GM18858 (cell line): ENCODE data around the gene ORAI3.

Source experiments
- ATAC-seq: cut with Tn5 transposase; IDR thresholded peaks from one replicate; pipeline ENCODE4 v1.9.1; 2021; ENCODE audit not compliant: unreplicated experiment

Gene ORAI3

GRCh38 chr16:30948667-30949649 lies at the start of gene ORAI3:
TSS of gene ORAI3 (plus strand) at chr16:30949068. CDS start at chr16:30949290, 222 bp downstream.
- peak; percentile 51 for ATAC-seq

GRCh38 chr16:30899794-30900193 lies 49.1 kb upstream of the ORAI3 start:
- no peak for ATAC-seq

GRCh38 chr16:30900588-30900987 lies 48.3 kb upstream of the ORAI3 start:
- no peak for ATAC-seq

- ATAC-seq = no peak
Observed at GRCh38 chr16:30901201-30902028, 47.5 kb upstream of the ORAI3 start.

GRCh38 chr16:30902029-30902972 lies 46.6 kb upstream of the ORAI3 start:
- no peak for ATAC-seq

GRCh38 chr16:30903002-30903401 lies 45.9 kb upstream of the ORAI3 start:
- ATAC-seq = no peak

- ATAC-seq = no peak
Observed at GRCh38 chr16:30903596-30903995, 45.3 kb upstream of the ORAI3 start.

- no peak for ATAC-seq
Observed at GRCh38 chr16:30904114-30904780, 44.6 kb upstream of the ORAI3 start.

- ATAC-seq = no peak
Observed at GRCh38 chr16:30907064-30907463, 41.8 kb upstream of the ORAI3 start.

- ATAC-seq = no peak
Observed at GRCh38 chr16:30910427-30911029, 38.3 kb upstream of the ORAI3 start.

GRCh38 chr16:30912794-30913412 lies 36.0 kb upstream of the ORAI3 start:
- ATAC-seq = no peak

- no peak for ATAC-seq
Observed at GRCh38 chr16:30914830-30915229, 34.0 kb upstream of the ORAI3 start.

- no peak for ATAC-seq
Observed at GRCh38 chr16:30918614-30919013, 30.3 kb upstream of the ORAI3 start.

- no peak for ATAC-seq
Observed at GRCh38 chr16:30920891-30921290, 28.0 kb upstream of the ORAI3 start.

- no peak for ATAC-seq
Observed at GRCh38 chr16:30921459-30921747, 27.5 kb upstream of the ORAI3 start.

GRCh38 chr16:30921748-30922419 lies 27.0 kb upstream of the ORAI3 start:
- ATAC-seq = no peak

- peak; percentile 48 for ATAC-seq
Observed at GRCh38 chr16:30922420-30922959, 26.4 kb upstream of the ORAI3 start.

- ATAC-seq = peak; percentile 59
Observed at GRCh38 chr16:30922960-30923535, 25.8 kb upstream of the ORAI3 start.
